Hepatocyte (in vitro differentiated cells): Measurements from ENCODE around the gene KRT16. TPM values are rescaled to one million over a fixed set of nuclear protein-coding genes. Genes with fewer than 3 reads are reported as not detected.
"Not testable (repeated sequence)": the region's sequence is repeated elsewhere in the genome, so short reads cannot be mapped to it uniquely, and the experiment has no call there.

ENCODE experiments used
- DNase-seq: peaks from one replicate; pipeline ENCODE4 v3.0.0-alpha.2; 2016; ENCODE audit warnings: low spot score
- H2AFZ ChIP-seq: fragments of 200-600 bp; sonication (generic); 2 replicates; pipeline ENCODE4 v1.6.0; 2016; ENCODE audit warnings: antibody characterized with exemption, mild to moderate bottlenecking
- H3K27ac ChIP-seq: fragments of 200-600 bp; sonication (generic); 2 replicates; pipeline ENCODE4 v1.5.1; 2016; ENCODE audit warnings: mild to moderate bottlenecking
- H3K27me3 ChIP-seq: fragments of 200-600 bp; sonication (generic); 2 replicates; pipeline ENCODE4 v1.6.1; 2016
- H3K36me3 ChIP-seq: fragments of 200-600 bp; sonication (generic); replicated peaks from 2 replicates; pipeline ENCODE4 v1.5.1; 2016; ENCODE audit warnings: low read depth; ENCODE audit not compliant: insufficient read depth
- H3K4me1 ChIP-seq: fragments of 200-600 bp; sonication (generic); 2 replicates; pipeline ENCODE4 v1.5.1; 2016; ENCODE audit warnings: mild to moderate bottlenecking, moderate library complexity; ENCODE audit not compliant: insufficient read depth
- H3K4me2 ChIP-seq: fragments of 200-600 bp; sonication (generic); 2 replicates; pipeline ENCODE4 v1.6.0; 2016
- H3K4me3 ChIP-seq: fragments of 200-600 bp; sonication (generic); 2 replicates; pipeline ENCODE4 v1.5.1; 2016; ENCODE audit warnings: mild to moderate bottlenecking
- H3K79me2 ChIP-seq: fragments of 200-600 bp; sonication (generic); 2 replicates; pipeline ENCODE4 v1.6.0; 2017; ENCODE audit warnings: mild to moderate bottlenecking
- H3K9me2 ChIP-seq: fragments of 200-600 bp; sonication (generic); replicated peaks from 2 replicates; pipeline ENCODE4 v1.6.0; 2017; ENCODE audit warnings: mild to moderate bottlenecking; ENCODE audit not compliant: insufficient read depth
- H3K9me3 ChIP-seq: fragments of 200-600 bp; sonication (generic); 2 replicates; pipeline ENCODE4 v1.5.1; 2016; ENCODE audit warnings: low read depth, mild to moderate bottlenecking
- H4K20me1 ChIP-seq: fragments of 200-600 bp; sonication (generic); 2 replicates; pipeline ENCODE4 v1.6.0; 2016; ENCODE audit warnings: mild to moderate bottlenecking; ENCODE audit not compliant: insufficient read depth, poor library complexity, severe bottlenecking
- CTCF ChIP-seq: fragments of 200-600 bp; sonication (generic); IDR thresholded peaks from 2 replicates; pipeline ENCODE4 v1.5.1; 2016; ENCODE audit warnings: antibody characterized with exemption, mild to moderate bottlenecking; ENCODE audit not compliant: poor library complexity
- EZH2 ChIP-seq: fragments of 200-600 bp; sonication (generic); IDR thresholded peaks from 2 replicates; pipeline ENCODE4 v1.6.1; 2016; ENCODE audit warnings: antibody characterized with exemption, mild to moderate bottlenecking, borderline replicate concordance
- EZH2phosphoT487 ChIP-seq: fragments of 200-600 bp; sonication (generic); IDR thresholded peaks from one replicate; pipeline ENCODE4 v1.6.1; 2018; ENCODE audit warnings: antibody characterized with exemption, mild to moderate bottlenecking, low read depth, moderate library complexity; ENCODE audit not compliant: unreplicated experiment, severe bottlenecking
- WGBS: methylation state at CpG from one replicate; pipeline ENCODE4 v1.1.6; 2016; ENCODE audit warnings: low lambda C conversion rate; ENCODE audit errors: missing lambda C conversion rate; 5-methylcytosine and 5-hydroxymethylcytosine counted together
- polyA plus RNA-seq: library from polyadenylated mRNA; unstranded; fragments of >200 nt; fragmentation: Nextera tagmentation; extraction: Ambion mirVana; gene quantifications from 2 replicates; pipeline ENCODE4 v1.2.1, GENCODE V29; 2016
- total RNA-seq: library from RNA; depleted of rRNA; stranded (reverse); fragments of >200 nt; gene quantifications from 2 replicates; pipeline ENCODE4 v1.2.3, GENCODE V29; 2014

KRT16 gene
- total and polyA plus RNA-seq, 2 experiments from 2014 or later: 0.90 to 2.5 TPM

GRCh38 chr17:41618341-41619035 lies 5.9 kb upstream of the KRT16 start:
- H3K36me3 ChIP-seq: no peaks in the 10 kb centered on the region
- H3K4me2 ChIP-seq: no peak overlapping the region
- no peaks in the 10 kb centered on the region for H3K79me2 ChIP-seq
- H3K4me3 ChIP-seq: no peak overlapping the region
- H3K27me3 ChIP-seq: no peaks in the 10 kb centered on the region
- H3K4me1 ChIP-seq: peaks cover 4% of the 10 kb centered on the region
- TF ChIP-seq EZH2 (no peak), CTCF (no peak), EZH2phosphoT487 (no peak)
- no peak overlapping the region for H2AFZ ChIP-seq
- H3K9me2 ChIP-seq: no peaks in the 10 kb centered on the region
- no peaks in the 10 kb centered on the region for H3K9me3 ChIP-seq
- WGBS: 64% methylated on average over 12 of the region's 13 CpGs
- DNase-seq: no peak
- no peak overlapping the region for H3K27ac ChIP-seq
- H4K20me1 ChIP-seq: no peaks in the 10 kb centered on the region

- no peak for DNase-seq
- Histone ChIP-seq H3K27ac (no peak overlapping the region), H3K4me2 (no peak overlapping the region), H2AFZ (no peak overlapping the region), H4K20me1 (no peaks in the 10 kb centered on the region), H3K9me3 (no peaks in the 10 kb centered on the region), H3K4me1 (no peaks in the 10 kb centered on the region), H3K9me2 (no peaks in the 10 kb centered on the region), H3K79me2 (no peaks in the 10 kb centered on the region), H3K4me3 (no peak overlapping the region), H3K27me3 (no peaks in the 10 kb centered on the region), H3K36me3 (no peaks in the 10 kb centered on the region)
- TF ChIP-seq EZH2phosphoT487: no peak
- no peak for TF ChIP-seq EZH2
- TF ChIP-seq CTCF: no peak
- 54% methylated on average over 8 of the region's 11 CpGs for WGBS
These were observed 5.1 kb upstream of the KRT16 start for GRCh38 chr17:41617698-41618097.

- no peak overlapping the region for H3K27ac ChIP-seq
- DNase-seq: no peak
- no peaks in the 10 kb centered on the region for H3K9me3 ChIP-seq
- H3K9me2 ChIP-seq: no peaks in the 10 kb centered on the region
- H3K4me1 ChIP-seq: no peaks in the 10 kb centered on the region
- no peaks in the 10 kb centered on the region for H3K79me2 ChIP-seq
- TF ChIP-seq EZH2: no peak
- no peak for TF ChIP-seq CTCF
- TF ChIP-seq EZH2phosphoT487: no peak
- 89% methylated on average over 3 of the region's 3 CpGs for WGBS
- no peak overlapping the region for H3K4me2 ChIP-seq
- no peak overlapping the region for H3K4me3 ChIP-seq
- H2AFZ ChIP-seq: no peak overlapping the region
- H3K27me3 ChIP-seq: no peaks in the 10 kb centered on the region
- H4K20me1 ChIP-seq: no peaks in the 10 kb centered on the region
- no peaks in the 10 kb centered on the region for H3K36me3 ChIP-seq
These were observed 4.6 kb upstream of the KRT16 start for GRCh38 chr17:41617136-41617535.

- H3K27ac ChIP-seq, H3K4me1 ChIP-seq, H2AFZ ChIP-seq, H3K9me3 ChIP-seq, H3K79me2 ChIP-seq, H3K36me3 ChIP-seq, H3K9me2 ChIP-seq, DNase-seq, H3K27me3 ChIP-seq, H3K4me2 ChIP-seq, H4K20me1 ChIP-seq, H3K4me3 ChIP-seq: not testable (repeated sequence)
- WGBS: 90% methylated on average over 4 of the region's 4 CpGs
These were observed 3.9 kb upstream of the KRT16 start for GRCh38 chr17:41616486-41616885.
